GM21526 (cell line): ENCODE data around the gene MAN1A1.

ENCODE experiments used
- ATAC-seq: cut with Tn5 transposase; IDR thresholded peaks from one replicate; pipeline ENCODE4 v1.9.1; 2021; ENCODE audit warnings: moderate library complexity; ENCODE audit not compliant: unreplicated experiment, low FRiP score

Gene MAN1A1

DNA sequence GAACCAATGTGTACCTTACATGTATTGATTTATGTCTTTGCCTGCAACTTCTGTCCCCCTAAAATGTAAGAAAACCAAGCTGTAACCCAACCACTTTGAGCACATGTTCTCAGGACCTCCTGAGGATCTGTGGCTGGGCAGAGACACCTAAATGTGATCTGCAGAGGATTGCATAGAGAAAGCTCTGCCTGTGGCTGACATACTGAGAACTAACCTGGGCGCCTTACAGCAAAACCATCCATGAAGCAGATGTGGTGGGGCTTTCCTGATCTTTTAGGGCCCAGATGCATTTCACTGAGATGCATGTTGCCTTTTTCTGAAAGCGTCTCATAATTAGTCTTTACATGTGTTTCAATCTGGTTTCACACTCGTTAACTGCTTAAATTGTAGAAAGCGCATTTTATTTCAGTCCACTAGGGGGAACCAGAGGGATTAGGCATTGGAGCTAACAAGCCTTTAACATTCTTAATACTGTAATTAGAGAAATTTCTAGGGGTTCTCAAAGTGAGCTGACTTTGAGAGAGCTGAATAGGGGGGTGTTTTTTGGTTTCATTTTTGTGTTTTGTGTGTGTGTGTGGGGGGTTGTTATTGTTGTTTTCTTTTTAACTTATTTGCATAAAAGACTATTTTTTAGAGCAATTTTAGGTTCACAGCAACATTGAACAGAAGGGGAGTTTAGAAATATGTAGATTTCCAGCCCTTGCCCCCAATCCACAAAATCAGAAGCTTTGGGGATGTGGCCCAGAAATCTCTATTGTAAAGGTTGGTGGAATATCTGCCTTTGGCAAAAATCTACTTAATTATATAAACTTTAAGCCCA is 220.2 kb downstream of the MAN1A1 start:
- ATAC-seq = peak; percentile 90

DNA sequence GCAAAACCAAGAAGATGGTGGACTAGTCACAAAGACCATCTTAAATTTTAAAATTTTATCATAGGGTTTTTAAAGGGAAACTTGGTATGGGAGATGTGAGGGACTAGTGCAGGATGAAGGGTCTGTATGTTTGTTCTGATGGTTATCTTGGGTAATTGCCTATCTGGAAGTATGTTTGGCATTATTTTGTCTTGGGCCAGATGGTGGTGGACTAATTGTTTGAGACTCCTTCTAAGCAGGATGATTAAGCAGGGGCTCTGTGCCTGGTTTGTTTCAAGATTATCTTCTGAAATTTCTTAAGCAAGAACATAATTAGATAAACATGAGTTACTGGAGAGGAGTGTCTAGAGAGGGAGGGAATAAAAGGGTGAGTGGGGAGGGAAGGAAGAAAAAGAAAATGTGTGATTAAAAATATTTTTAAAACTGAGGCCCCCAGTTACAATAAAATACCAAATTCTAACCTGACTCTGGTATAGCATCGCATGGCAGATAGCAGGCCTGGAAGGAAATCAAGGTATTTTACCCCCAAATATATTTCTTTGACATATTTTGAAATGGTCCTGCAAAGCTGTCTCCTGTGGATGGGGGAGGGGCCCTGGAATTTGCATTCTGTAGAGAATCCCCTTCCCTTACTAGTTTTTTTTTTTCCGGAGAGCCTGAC is 221.2 kb downstream of the MAN1A1 start:
- ATAC-seq = no peak

DNA sequence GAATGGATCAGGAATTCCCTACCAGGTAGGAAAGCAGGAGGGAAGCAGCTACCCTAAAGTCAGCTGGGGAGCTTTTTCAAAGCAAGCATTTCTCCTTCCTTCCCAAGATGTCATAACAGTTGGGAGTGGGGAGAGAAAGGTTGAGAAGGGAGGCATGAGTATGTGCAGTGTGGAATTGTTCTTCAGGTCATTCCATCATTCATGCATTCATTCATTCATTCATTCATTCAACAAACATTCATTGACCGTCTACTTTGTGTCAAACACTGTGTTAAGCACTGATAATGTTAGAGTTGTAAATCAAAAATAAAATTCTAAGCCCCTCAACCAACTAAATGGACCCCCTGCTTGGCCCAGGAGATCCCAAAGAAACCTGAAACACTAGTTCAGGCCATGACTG is 221.9 kb downstream of the MAN1A1 start:
- ATAC-seq = no peak
